Neural crest cell (in vitro differentiated cells): ENCODE results near the gene SEMA3A. TPM values are rescaled to one million over a fixed set of nuclear protein-coding genes. Genes with fewer than 3 reads are reported as not detected.
"Not testable (repeated sequence)": the region's sequence is repeated elsewhere in the genome, so short reads cannot be mapped to it uniquely, and the experiment has no call there.

ENCODE experiments used
- DNase-seq: peaks from one replicate; pipeline ENCODE4 v3.0.0; 2021; ENCODE audit warnings: low read depth, mixed read lengths, low spot score
- H3K27ac Mint-ChIP-seq: one replicate; pipeline ENCODE4 v1.8.0; 2021; ENCODE audit warnings: mild to moderate bottlenecking, mixed read lengths; ENCODE audit not compliant: unreplicated experiment
- H3K27me3 Mint-ChIP-seq: 2 replicates; pipeline ENCODE4 v1.8.0; 2021; ENCODE audit warnings: low read depth, mild to moderate bottlenecking, mixed read lengths
- H3K36me3 Mint-ChIP-seq: 2 replicates; pipeline ENCODE4 v1.8.0; 2021; ENCODE audit warnings: low read depth, mild to moderate bottlenecking, mixed read lengths
- H3K4me1 Mint-ChIP-seq: 2 replicates; pipeline ENCODE4 v1.8.0; 2021; ENCODE audit warnings: mixed read lengths
- H3K4me3 Mint-ChIP-seq: one replicate; pipeline ENCODE4 v1.8.0; 2021; ENCODE audit warnings: mild to moderate bottlenecking, mixed read lengths
- H3K9me3 Mint-ChIP-seq: 2 replicates; pipeline ENCODE4 v1.8.0; 2021; ENCODE audit warnings: mixed read lengths
- CTCF ChIP-seq: fragments of 200-600 bp; sonication (generic); conservative IDR thresholded peaks from 2 replicates; pipeline ENCODE4 v1.5.0; 2021; ENCODE audit warnings: antibody characterized with exemption, mild to moderate bottlenecking
- total RNA-seq: library from RNA; stranded (reverse); gene quantifications from 2 replicates; pipeline ENCODE4 v1.2.1, GENCODE V29; 2021

The SEMA3A gene
- total RNA-seq, 1 donor from 2014 or later = 24.7 TPM

GRCh38 chr7:84069999-84070500 lies 124.5 kb downstream of the SEMA3A start:
- Mint-ChIP-seq H3K27ac (peak overlapping the region; percentile 88), H3K9me3 (no peaks in the 10 kb centered on the region)

GRCh38 chr7:84069033-84069432 lies 125.6 kb downstream of the SEMA3A start:
- no peaks in the 10 kb centered on the region for H3K36me3 Mint-ChIP-seq
- peaks cover 20% of the 10 kb centered on the region for H3K4me1 Mint-ChIP-seq
- H3K27me3 Mint-ChIP-seq = no peaks in the 10 kb centered on the region
- no peak for DNase-seq
- H3K9me3 Mint-ChIP-seq = no peaks in the 10 kb centered on the region
- TF ChIP-seq CTCF = no peak
- no peak overlapping the region for H3K4me3 Mint-ChIP-seq
- no peak overlapping the region for H3K27ac Mint-ChIP-seq

More at GRCh38 chr7:84069999-84070500, 124.5 kb downstream of the SEMA3A start:
- Mint-ChIP-seq H3K4me3 (no peak overlapping the region), H3K27me3 (no peaks in the 10 kb centered on the region), H3K36me3 (no peaks in the 10 kb centered on the region), H3K4me1 (peaks cover 23% of the 10 kb centered on the region)
- TF ChIP-seq CTCF = no peak
- DNase-seq = no peak

GRCh38 chr7:84062489-84062901 lies 132.1 kb downstream of the SEMA3A start:
- H3K9me3 Mint-ChIP-seq, H3K27me3 Mint-ChIP-seq, H3K4me1 Mint-ChIP-seq, H3K4me3 Mint-ChIP-seq, H3K27ac Mint-ChIP-seq, H3K36me3 Mint-ChIP-seq, DNase-seq: not testable (repeated sequence)

GRCh38 chr7:84060760-84061261 lies 133.8 kb downstream of the SEMA3A start:
- no peak for DNase-seq
- TF ChIP-seq CTCF = no peak
- peaks cover 13% of the 10 kb centered on the region for H3K4me1 Mint-ChIP-seq
- H3K27ac Mint-ChIP-seq = no peak overlapping the region
- no peaks in the 10 kb centered on the region for H3K27me3 Mint-ChIP-seq
- H3K4me3 Mint-ChIP-seq = no peak overlapping the region
- H3K36me3 Mint-ChIP-seq = no peaks in the 10 kb centered on the region
- no peaks in the 10 kb centered on the region for H3K9me3 Mint-ChIP-seq

GRCh38 chr7:84060000-84060399 lies 134.6 kb downstream of the SEMA3A start:
- Mint-ChIP-seq H3K9me3 (no peaks in the 10 kb centered on the region), H3K4me1 (peaks cover 18% of the 10 kb centered on the region), H3K27ac (no peak overlapping the region), H3K27me3 (no peaks in the 10 kb centered on the region), H3K4me3 (no peak overlapping the region), H3K36me3 (peaks cover 4% of the 10 kb centered on the region)
- no peak for DNase-seq
- no peak for TF ChIP-seq CTCF

GRCh38 chr7:84058311-84059076 lies 136.1 kb downstream of the SEMA3A start:
- no peak for DNase-seq
- no peak for TF ChIP-seq CTCF
- Mint-ChIP-seq H3K27ac (no peak overlapping the region), H3K27me3 (no peaks in the 10 kb centered on the region), H3K4me1 (peaks cover 18% of the 10 kb centered on the region), H3K4me3 (no peak overlapping the region), H3K36me3 (peaks cover 4% of the 10 kb centered on the region), H3K9me3 (no peaks in the 10 kb centered on the region)
